GM19043 (cell line): ENCODE measurements around the gene AQP3.
A peak's percentile ranks its signal among the peaks of the same experiment; 100 is the strongest.
"Not testable (repeated sequence)": the region's sequence is repeated elsewhere in the genome, so short reads cannot be mapped to it uniquely, and the experiment has no call there.

Experiments used
- ATAC-seq: cut with Tn5 transposase; IDR thresholded peaks from one replicate; pipeline ENCODE4 v1.9.1; 2021; ENCODE audit warnings: low read depth; ENCODE audit not compliant: unreplicated experiment

Gene AQP3

GRCh38 chr9:33465596-33466564 is 18.5 kb upstream of the AQP3 start:
- no peak for ATAC-seq

DNA sequence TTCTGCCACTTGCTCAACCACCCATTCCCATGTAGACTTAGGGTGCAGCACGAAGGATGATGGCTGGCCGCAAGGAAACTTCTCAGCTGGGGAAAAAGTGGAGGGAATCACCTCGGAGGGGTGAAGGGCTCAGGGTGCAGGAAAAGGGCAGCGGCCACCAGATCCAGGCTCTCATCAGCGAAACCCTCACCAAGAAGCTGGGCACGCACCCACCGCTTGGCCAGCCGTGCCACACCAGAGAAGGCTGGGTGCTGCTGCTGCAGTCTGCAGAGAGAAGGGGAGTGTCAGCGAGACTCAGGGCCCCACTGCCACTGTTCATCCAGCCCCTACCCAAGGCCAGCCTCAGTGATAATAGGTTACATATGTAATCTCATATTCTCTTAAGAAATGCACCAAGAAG is 17.7 kb upstream of the AQP3 start:
- no peak for ATAC-seq

GRCh38 chr9:33464045-33464636 is 16.7 kb upstream of the AQP3 start:
- ATAC-seq, result no peak

DNA sequence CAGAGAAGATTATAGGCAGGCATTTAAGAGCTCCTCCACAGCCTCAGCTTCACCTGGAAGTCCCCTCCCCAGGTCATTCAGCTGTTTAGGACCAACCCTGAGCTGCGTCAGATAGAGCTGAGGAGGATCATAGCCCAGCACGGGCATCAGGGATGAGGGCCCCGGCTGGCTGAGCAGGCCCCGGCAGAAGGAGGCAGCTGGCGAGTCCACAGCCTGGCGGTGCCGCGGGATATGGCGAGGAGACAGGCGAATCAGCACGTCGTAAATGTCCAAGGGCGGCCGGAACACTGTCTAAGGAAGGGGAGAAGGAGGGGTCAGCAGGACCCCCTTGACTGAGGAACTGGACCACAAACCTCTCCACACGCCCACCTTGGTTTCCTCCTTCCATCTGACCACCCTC is 15.8 kb upstream of the AQP3 start:
- ATAC-seq, result no peak

DNA sequence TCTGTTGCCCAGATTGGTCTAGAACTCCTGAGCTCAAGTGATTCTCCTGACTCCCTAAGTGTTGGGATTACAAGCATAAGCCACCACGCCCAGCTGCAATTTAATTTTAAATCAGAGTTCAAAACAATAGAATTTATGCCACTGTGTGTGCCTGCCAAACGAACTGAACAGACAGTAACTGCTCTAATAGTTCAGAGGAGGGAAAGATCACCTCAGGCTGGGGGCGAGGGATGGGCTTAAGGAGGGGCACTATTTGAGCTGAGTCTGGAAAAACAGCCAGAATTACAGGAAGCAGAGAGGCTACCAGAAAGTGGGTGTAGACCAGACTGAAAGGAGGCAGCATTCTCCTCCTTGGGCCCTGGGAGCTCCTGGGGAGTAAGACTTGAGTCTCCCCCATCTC is 14.1 kb upstream of the AQP3 start:
- ATAC-seq, result no peak

DNA sequence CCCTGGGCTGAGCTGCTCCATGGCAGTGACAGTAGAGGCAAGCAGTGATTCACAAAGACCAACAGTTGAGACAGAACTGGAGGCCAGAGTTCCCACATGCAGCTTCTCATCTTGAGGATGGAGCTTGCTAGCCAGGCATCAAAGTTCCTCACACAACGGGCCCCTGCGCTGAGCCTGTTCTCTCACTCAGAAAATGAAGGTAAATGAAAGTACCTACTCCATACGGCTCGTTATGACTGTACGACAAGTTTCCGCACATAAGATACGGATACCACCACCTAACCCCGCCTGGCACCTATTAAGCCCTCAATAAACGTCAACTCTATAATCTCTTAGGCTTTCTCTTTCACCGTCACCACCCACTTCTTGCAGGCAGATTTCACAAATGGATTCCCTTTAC is 13.5 kb upstream of the AQP3 start:
- ATAC-seq, result no peak

- ATAC-seq, result no peak
These were observed 11.7 kb upstream of the AQP3 start for GRCh38 chr9:33459115-33459514.

- ATAC-seq, result no peak
These were observed 11.1 kb upstream of the AQP3 start for GRCh38 chr9:33458444-33458843.

- no peak for ATAC-seq
These were observed 8.6 kb upstream of the AQP3 start for GRCh38 chr9:33455945-33456344.

DNA sequence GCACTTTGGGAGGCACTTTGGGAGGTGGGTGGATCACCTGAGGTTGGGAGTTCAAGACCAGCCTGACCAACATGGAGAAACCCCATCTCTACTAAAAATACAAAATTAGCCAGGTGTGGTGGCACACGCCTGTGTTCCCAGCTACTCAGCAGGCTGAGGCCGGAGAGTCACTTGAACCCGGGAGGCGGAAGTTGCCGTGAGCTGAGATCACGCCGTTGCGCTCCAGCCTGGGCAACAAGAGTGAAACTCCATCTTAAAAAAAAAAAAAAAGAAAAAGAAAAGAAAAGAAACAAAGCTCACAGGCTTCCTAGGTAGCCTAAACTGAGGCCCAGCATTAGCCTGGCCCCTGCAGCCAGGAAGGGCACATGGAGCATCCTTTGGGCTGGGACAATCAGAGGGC is 8.1 kb upstream of the AQP3 start:
- ATAC-seq, result not testable (repeated sequence)

DNA sequence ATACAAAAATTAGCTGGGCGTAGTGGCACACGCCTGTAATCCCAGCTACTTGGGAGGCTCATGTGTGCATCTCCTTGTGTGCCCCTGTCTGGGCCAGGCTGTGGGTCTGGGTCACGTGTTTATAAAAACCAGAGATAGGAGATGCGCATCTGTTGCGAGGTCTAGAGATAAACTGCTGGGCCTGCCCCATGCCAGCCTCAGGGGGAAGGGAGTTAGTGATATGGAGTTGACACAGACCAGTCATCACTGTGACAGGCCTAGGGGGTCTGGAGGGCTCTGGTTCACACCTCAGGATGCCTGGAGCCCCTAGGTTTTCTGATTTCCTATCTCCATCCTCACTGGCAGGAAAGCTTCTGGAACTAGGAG is 7.3 kb upstream of the AQP3 start:
- ATAC-seq, result not testable (repeated sequence)

- no peak for ATAC-seq
These were observed 6.7 kb upstream of the AQP3 start for GRCh38 chr9:33453999-33454660.

DNA sequence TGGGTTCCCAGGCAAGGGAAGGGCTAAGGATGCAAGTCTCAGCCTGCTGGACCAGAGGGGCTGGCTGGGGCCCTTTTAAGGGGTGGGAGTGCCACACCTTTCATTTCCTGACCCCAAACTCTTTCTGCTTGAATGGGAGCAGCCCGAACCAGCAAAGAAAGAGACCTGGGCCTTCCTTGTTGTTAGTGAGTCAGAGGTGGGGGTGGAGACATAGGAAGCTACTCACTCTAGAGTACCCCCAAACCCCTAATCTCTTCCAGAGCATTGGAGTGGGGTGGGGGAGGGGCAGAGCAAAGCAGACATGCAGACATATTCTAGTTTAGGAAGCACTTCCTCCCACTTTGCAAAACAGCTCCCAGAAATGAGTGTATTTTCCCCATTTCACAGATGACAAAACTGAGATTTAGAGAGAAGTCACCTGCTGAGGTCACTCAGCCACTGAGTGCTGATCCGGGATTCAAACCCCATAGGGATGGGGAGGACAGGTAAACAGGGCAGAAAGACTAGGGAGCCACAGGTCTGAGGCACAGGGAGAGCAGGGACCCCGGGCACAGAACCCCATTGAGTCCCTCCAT is 6.0 kb upstream of the AQP3 start:
- ATAC-seq, result no peak

GRCh38 chr9:33452828-33453271 is 5.5 kb upstream of the AQP3 start:
- no peak for ATAC-seq

GRCh38 chr9:33450621-33451146 is 3.3 kb upstream of the AQP3 start:
- ATAC-seq, result no peak

DNA sequence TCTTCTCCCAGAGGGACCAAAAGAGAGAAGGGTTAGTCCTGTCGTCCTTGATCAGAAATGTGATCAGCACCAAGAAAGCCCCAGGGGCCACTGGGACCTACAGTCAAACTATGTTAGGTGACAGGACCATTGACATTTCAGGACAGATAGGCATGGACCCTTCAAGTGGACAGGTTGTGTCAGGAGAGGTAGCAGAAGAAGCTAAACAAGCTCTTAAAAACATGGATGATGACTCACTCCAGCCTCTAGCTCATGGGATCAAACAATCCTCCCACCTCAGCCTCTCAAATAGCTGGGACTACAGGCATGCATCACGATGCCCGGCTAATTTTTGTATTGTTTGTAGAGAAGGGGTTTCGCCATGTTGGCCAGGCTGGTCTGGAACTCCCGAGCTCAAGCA is 2.3 kb upstream of the AQP3 start:
- no peak for ATAC-seq

GRCh38 chr9:33447799-33448553 is 583 bp upstream of the AQP3 start:
- no peak for ATAC-seq

GRCh38 chr9:33446240-33446945 is 1.0 kb downstream of the AQP3 start:
- ATAC-seq, result peak; percentile 88

DNA sequence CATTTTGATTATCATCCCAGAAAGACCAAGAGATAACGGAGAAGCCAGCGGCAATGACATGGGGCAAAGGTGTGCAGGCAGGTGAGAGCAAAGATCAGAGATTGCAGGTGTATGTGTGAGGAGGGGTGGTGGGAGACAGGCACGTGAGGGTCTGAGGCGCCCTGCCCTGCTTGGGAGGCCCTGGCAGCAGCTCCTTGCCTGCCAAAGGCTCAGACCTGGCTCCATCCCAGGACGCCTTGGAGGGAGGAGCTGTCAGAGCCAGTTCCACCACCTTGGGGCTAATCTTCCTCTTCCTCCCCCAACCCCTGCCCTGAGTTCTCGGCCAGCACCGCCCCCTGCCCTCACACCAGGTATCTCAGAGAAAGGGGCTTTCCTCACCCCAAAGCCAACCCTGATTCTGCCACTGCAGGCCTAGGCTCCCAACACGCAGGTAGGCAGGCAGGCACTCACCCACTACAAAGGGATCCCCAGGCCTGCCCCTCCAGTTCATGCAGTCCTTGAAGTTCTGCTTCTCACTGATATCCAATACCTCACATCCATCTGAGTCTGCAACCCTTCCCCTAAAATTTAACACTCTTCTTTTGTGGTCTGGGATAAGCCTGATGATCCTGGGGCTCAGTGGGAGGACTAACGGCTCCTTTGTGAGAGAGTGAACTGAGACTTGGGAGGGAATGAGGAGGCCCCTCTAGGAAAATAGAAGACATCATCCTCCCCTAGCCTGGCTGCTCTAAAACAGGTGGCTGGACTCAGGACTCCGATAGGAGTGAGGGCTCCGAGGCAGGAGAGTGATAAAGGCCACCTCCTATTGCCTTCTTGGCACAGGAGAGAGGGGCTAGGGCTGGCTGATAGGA is 1.8 kb downstream of the AQP3 start:
- ATAC-seq, result no peak
